ENCODE measurements around the gene HID1.
"Not testable (repeated sequence)": the region's sequence is repeated elsewhere in the genome, so short reads cannot be mapped to it uniquely, and the experiment has no call there.

HID1 gene

GRCh38 chr17:74999523-74999922 lies 27.0 kb upstream of the HID1 start:
- no peak for DNase-seq

GRCh38 chr17:74998783-74999182 lies 26.2 kb upstream of the HID1 start:
- DNase-seq = no peak

- DNase-seq = no peak
Measured at GRCh38 chr17:74995847-74996246, 23.3 kb upstream of the HID1 start.

- no peak for DNase-seq
Measured at GRCh38 chr17:74994440-74994839, 21.9 kb upstream of the HID1 start.

- DNase-seq = no peak
Measured at GRCh38 chr17:74992223-74992622, 19.7 kb upstream of the HID1 start.

GRCh38 chr17:74990581-74991105 lies 18.1 kb upstream of the HID1 start:
- no peak for DNase-seq

GRCh38 chr17:74987909-74988711 lies 15.6 kb upstream of the HID1 start:
- DNase-seq = no peak

- peak; percentile 91 for DNase-seq
Measured at GRCh38 chr17:74987418-74987908, 14.9 kb upstream of the HID1 start, which contains the start of gene CDR2L. CDR2L (plus strand) TSS chr17:74987632; CDS start chr17:74988044, 412 bp downstream.

- no peak for DNase-seq
Measured at GRCh38 chr17:74986206-74986576, 13.6 kb upstream of the HID1 start.

- DNase-seq = peak; percentile 41
Measured at GRCh38 chr17:74982663-74983313, 10.2 kb upstream of the HID1 start.

GRCh38 chr17:74981979-74982662 lies 9.6 kb upstream of the HID1 start:
- peak; percentile 83 for DNase-seq

GRCh38 chr17:74981318-74981978 lies 8.9 kb upstream of the HID1 start:
- peak; percentile 34 for DNase-seq

GRCh38 chr17:74979408-74980146 lies 7.0 kb upstream of the HID1 start:
- no peak for DNase-seq

- DNase-seq = no peak
Measured at GRCh38 chr17:74978240-74978639, 5.7 kb upstream of the HID1 start.

- no peak for DNase-seq
Measured at GRCh38 chr17:74977802-74978201, 5.2 kb upstream of the HID1 start.

GRCh38 chr17:74975943-74976342 lies 3.4 kb upstream of the HID1 start:
- no peak for DNase-seq

GRCh38 chr17:74972973-74973328 lies 392 bp upstream of the HID1 start:
- no peak for DNase-seq

GRCh38 chr17:74971842-74972106 lies 785 bp downstream of the HID1 start:
- DNase-seq = no peak

GRCh38 chr17:74971069-74971841 lies 1.3 kb downstream of the HID1 start:
- no peak for DNase-seq

- no peak for DNase-seq
Measured at GRCh38 chr17:74970395-74970794, 2.2 kb downstream of the HID1 start.

- DNase-seq = not testable (repeated sequence)
Measured at GRCh38 chr17:74969501-74969900, 3.1 kb downstream of the HID1 start.

GRCh38 chr17:74968361-74968780 lies 4.2 kb downstream of the HID1 start:
- no peak for DNase-seq

All from activated CD4-positive, CD25-positive, alpha-beta regulatory T cell treated with anti-CD3 and anti-CD28 coated beads, Interleukin-2, amount 50 U/mL, for 72 hours (primary cell).